WTC11 (cell line): Measurements from ENCODE around the gene WNT5B. TPM values are rescaled to one million over a fixed set of nuclear protein-coding genes. Genes with fewer than 3 reads are reported as not detected.

Experiments
- ATAC-seq: fragments of 200-7000 bp; cut with Tn5 transposase; 2 replicates; pipeline ENCODE4 v1.10.0; 2021; ENCODE audit warnings: mild to moderate bottlenecking, moderate library complexity
- CTCF ChIA-PET: fragments of 300-600 bp; sonication (Branson Sonifier 250); formaldehyde crosslinking; loops from one replicate; lab custom pipeline; 2021; ENCODE audit warnings: antibody characterized with exemption; lab: Charles Lee
- POLR2A ChIA-PET: fragments of 350-600 bp; sonication (Branson Sonifier 250); formaldehyde crosslinking; loops from one replicate; lab custom pipeline; 2021; ENCODE audit warnings: antibody characterized with exemption; lab: Charles Lee
- DNase-seq: peaks from one replicate; pipeline ENCODE4 v3.0.0; 2021; ENCODE audit warnings: low spot score
- H3K27ac Mint-ChIP-seq: 2 replicates; pipeline ENCODE4 v1.8.0; 2021; ENCODE audit warnings: mixed read lengths
- H3K27me3 Mint-ChIP-seq: 2 replicates; pipeline ENCODE4 v1.8.0; 2021; ENCODE audit warnings: low read depth, mild to moderate bottlenecking, moderate library complexity, mixed read lengths
- H3K36me3 Mint-ChIP-seq: 2 replicates; pipeline ENCODE4 v1.8.0; 2021; ENCODE audit warnings: mixed read lengths
- H3K4me1 Mint-ChIP-seq: 2 replicates; pipeline ENCODE4 v1.8.0; 2022; ENCODE audit warnings: mixed read lengths
- H3K4me3 Mint-ChIP-seq: 2 replicates; pipeline ENCODE4 v1.8.0; 2021; ENCODE audit warnings: mild to moderate bottlenecking, moderate library complexity, mixed read lengths
- H3K9me3 Mint-ChIP-seq: 2 replicates; pipeline ENCODE4 v1.8.0; 2021; ENCODE audit warnings: mixed read lengths
- ATF1 ChIP-seq: sonication (generic); formaldehyde crosslinking; IDR thresholded peaks from 2 replicates; pipeline ENCODE4 v1.8.1; 2023; ENCODE audit warnings: mild to moderate bottlenecking, moderate library complexity, missing genetic modification reagents
- ATF2 ChIP-seq: sonication (generic); formaldehyde crosslinking; IDR thresholded peaks from 2 replicates; pipeline ENCODE4 v1.8.1; 2022; ENCODE audit warnings: low read depth, missing genetic modification reagents, borderline replicate concordance
- CREB1 ChIP-seq: sonication (generic); formaldehyde crosslinking; IDR thresholded peaks from 2 replicates; pipeline ENCODE4 v1.8.0; 2023; ENCODE audit warnings: mild to moderate bottlenecking, missing genetic modification reagents
- CTCF ChIP-seq: fragments of 200-600 bp; IDR thresholded peaks from 2 replicates; pipeline ENCODE4 v1.8.0; 2022; ENCODE audit warnings: antibody characterized with exemption
- ESRRA ChIP-seq: sonication (generic); formaldehyde crosslinking; IDR thresholded peaks from 2 replicates; pipeline ENCODE4 v1.8.1; 2022; ENCODE audit warnings: mild to moderate bottlenecking, missing genetic modification reagents, borderline replicate concordance
- GABPB1 ChIP-seq: sonication (generic); formaldehyde crosslinking; IDR thresholded peaks from 2 replicates; pipeline ENCODE4 v1.8.1; 2023; ENCODE audit warnings: mild to moderate bottlenecking, missing genetic modification reagents
- HMGXB4 ChIP-seq: sonication (generic); formaldehyde crosslinking; IDR thresholded peaks from 2 replicates; pipeline ENCODE4 v1.8.1; 2023; ENCODE audit warnings: mild to moderate bottlenecking, moderate library complexity, missing genetic modification reagents
- IRF1 ChIP-seq: sonication (generic); formaldehyde crosslinking; IDR thresholded peaks from 2 replicates; pipeline ENCODE4 v1.8.0; 2023; ENCODE audit warnings: missing genetic modification reagents
- MAX ChIP-seq: sonication (generic); formaldehyde crosslinking; IDR thresholded peaks from 2 replicates; pipeline ENCODE4 v1.8.0; 2022; ENCODE audit warnings: mild to moderate bottlenecking, missing genetic modification reagents
- MLX ChIP-seq: sonication (generic); formaldehyde crosslinking; IDR thresholded peaks from 2 replicates; pipeline ENCODE4 v1.8.1; 2023; ENCODE audit warnings: mild to moderate bottlenecking, missing genetic modification reagents, moderate library complexity
- NFATC4 ChIP-seq: fragments of 250-450 bp; sonication (Bioruptor Pico); IDR thresholded peaks from 2 replicates; pipeline ENCODE4 v1.9.0; 2021; ENCODE audit warnings: mild to moderate bottlenecking
- NFE2L1 ChIP-seq: sonication (generic); formaldehyde crosslinking; IDR thresholded peaks from 2 replicates; pipeline ENCODE4 v1.8.1; 2023; ENCODE audit warnings: missing genetic modification reagents
- STAT6 ChIP-seq: sonication (generic); formaldehyde crosslinking; conservative IDR thresholded peaks from 2 replicates; pipeline ENCODE4 v1.8.1; 2023; ENCODE audit warnings: mild to moderate bottlenecking, low read depth, missing genetic modification reagents, moderate library complexity
- USF2 ChIP-seq: sonication (generic); formaldehyde crosslinking; IDR thresholded peaks from 2 replicates; pipeline ENCODE4 v1.8.1; 2023; ENCODE audit warnings: mild to moderate bottlenecking, missing genetic modification reagents, moderate library complexity
- ZNF138 ChIP-seq: sonication (generic); formaldehyde crosslinking; conservative IDR thresholded peaks from 2 replicates; pipeline ENCODE4 v1.8.1; 2022; ENCODE audit warnings: mild to moderate bottlenecking, moderate library complexity, missing genetic modification reagents
- ZNF416 ChIP-seq: fragments of 250-450 bp; sonication (Bioruptor Pico); IDR thresholded peaks from 2 replicates; pipeline ENCODE4 v1.9.0; 2021; ENCODE audit warnings: mild to moderate bottlenecking, inconsistent platforms
- ZNF423 ChIP-seq: fragments of 250-450 bp; sonication (Bioruptor Pico); IDR thresholded peaks from 2 replicates; pipeline ENCODE4 v2.1.2; 2022; ENCODE audit warnings: mild to moderate bottlenecking, moderate library complexity
- ZNF425 ChIP-seq: fragments of 250-450 bp; sonication (Bioruptor Pico); conservative IDR thresholded peaks from 2 replicates; pipeline ENCODE4 v1.9.0; 2021; ENCODE audit warnings: mild to moderate bottlenecking
- total RNA-seq: library from RNA; stranded (reverse); gene quantifications from 3 replicates; pipeline ENCODE4 v1.2.3, GENCODE V29; 2021

The WNT5B gene
- total RNA-seq, 1 experiment from 2014 or later: 4.5 TPM

- TF ChIP-seq ATF1 (CRISPR knock-in tag): no peak
- TF ChIP-seq CREB1 (CRISPR knock-in tag): no peak
- TF ChIP-seq ATF2: no peak
- TF ChIP-seq NFE2L1: no peak
- TF ChIP-seq ZNF416 (CRISPR knock-in tag): no peak
- no peak for TF ChIP-seq MAX (CRISPR knock-in tag)
- no peak for TF ChIP-seq IRF1
- no peak for TF ChIP-seq USF2
- TF ChIP-seq, all 79 proteins: peak for 0
Observed at GRCh38 chr12:1610072-1610643, 18.9 kb upstream of the WNT5B start (continued).

GRCh38 chr12:1611803-1612572 lies 17.0 kb upstream of the WNT5B start:
- no peak for ATAC-seq
- no peaks in the 10 kb centered on the region for H3K9me3 Mint-ChIP-seq
- DNase-seq: no peak
- H3K27ac Mint-ChIP-seq: no peak overlapping the region
- CTCF ChIA-PET: no interaction called here
- no peaks in the 10 kb centered on the region for H3K36me3 Mint-ChIP-seq
- POLR2A ChIA-PET: no interaction called here
- H3K4me1 Mint-ChIP-seq: peaks cover 3% of the 10 kb centered on the region; the same call in 1 of the 2 replicates
- peaks cover 21% of the 10 kb centered on the region for H3K27me3 Mint-ChIP-seq
- no peak overlapping the region for H3K4me3 Mint-ChIP-seq
- TF ChIP-seq ZNF138 (CRISPR knock-in tag) (no peak), ZNF423 (CRISPR knock-in tag) (no peak), ESRRA (CRISPR knock-in tag) (no peak), MLX (CRISPR knock-in tag) (no peak), ZNF425 (CRISPR knock-in tag) (no peak), MAX (CRISPR knock-in tag) (no peak), GABPB1 (CRISPR knock-in tag) (no peak), HMGXB4 (CRISPR knock-in tag) (no peak), NFATC4 (CRISPR knock-in tag) (no peak), STAT6 (CRISPR knock-in tag) (no peak), CTCF (no peak)
